GM19468 (cell line): ENCODE measurements around the gene BTG1.
"Not testable (repeated sequence)": the region's sequence is repeated elsewhere in the genome, so short reads cannot be mapped to it uniquely, and the experiment has no call there.

Experiments used
- ATAC-seq: cut with Tn5 transposase; IDR thresholded peaks from one replicate; pipeline ENCODE4 v1.9.1; 2021; ENCODE audit warnings: mild to moderate bottlenecking, moderate library complexity, moderate number of reproducible peaks; ENCODE audit not compliant: unreplicated experiment; ENCODE audit errors: extremely low read depth

The BTG1 gene

GRCh38 chr12:92105676-92106075 lies 40.0 kb downstream of the BTG1 start:
- no peak for ATAC-seq

GRCh38 chr12:92105110-92105509 lies 40.5 kb downstream of the BTG1 start:
- no peak for ATAC-seq

- no peak for ATAC-seq
Measured at GRCh38 chr12:92102606-92103005, 43.0 kb downstream of the BTG1 start.

- ATAC-seq: no peak
Measured at GRCh38 chr12:92098594-92099380, 46.9 kb downstream of the BTG1 start.

- ATAC-seq: no peak
Measured at GRCh38 chr12:92096346-92097136, 49.1 kb downstream of the BTG1 start.

GRCh38 chr12:92094751-92095161 lies 50.9 kb downstream of the BTG1 start:
- no peak for ATAC-seq

- not testable (repeated sequence) for ATAC-seq
Measured at GRCh38 chr12:92094301-92094700, 51.3 kb downstream of the BTG1 start.
